ENCODE data around the gene NPB.

The NPB gene

DNA sequence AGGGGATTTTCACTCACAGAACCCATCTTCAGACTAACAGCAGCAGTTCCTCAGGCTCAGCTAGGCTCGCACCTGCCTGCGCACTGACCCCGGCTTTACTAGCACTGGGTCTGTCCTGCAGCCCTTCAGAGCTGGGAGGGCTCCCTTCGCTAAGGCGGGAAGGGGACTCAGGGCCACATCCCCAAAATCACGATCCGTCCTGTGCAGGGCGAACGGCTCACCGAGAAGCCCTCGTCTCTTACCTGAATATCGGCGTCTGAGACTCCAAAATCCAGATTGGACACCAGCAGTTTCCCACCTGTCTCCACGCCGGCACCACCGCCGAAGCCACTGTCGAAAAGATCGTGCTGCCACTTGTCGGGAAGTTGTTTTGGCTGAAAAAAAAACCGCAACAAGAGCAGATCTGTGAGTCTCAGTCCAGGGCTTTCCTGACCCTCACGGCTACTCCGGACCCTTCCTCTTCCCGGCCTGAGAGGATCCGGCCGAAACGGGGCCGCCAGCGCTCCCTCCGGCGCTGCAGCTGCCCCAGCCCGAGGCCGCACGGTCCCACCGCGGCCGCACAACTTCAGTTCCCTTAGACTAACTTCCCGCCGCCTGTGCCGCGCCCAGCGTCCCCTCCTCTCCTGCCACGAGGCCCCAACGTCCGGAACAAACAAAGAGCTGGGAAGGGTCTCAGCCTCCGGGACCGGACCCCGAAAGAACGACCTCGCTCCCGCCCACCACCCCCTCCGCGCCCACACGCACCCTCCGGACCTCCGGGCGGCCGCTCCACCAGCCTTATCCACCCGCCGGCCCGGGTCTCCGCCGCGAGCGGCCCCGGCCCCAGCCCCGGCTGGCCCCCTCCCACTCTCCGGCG lies 11.4 kb upstream of the NPB start:
- FAIRE-seq, result no peak
- TF ChIP-seq POLR2A (IDR thresholded peaks at IDR 0.05; ENCODE audit: low read depth, low read length) (no peak), TAF1 (IDR thresholded peaks at IDR 0.05; ENCODE audit: borderline replicate concordance, low read depth, low read length) (no peak)
- DNase-seq (ENCODE audit: insufficient read length), result no peak

- FAIRE-seq, result no peak
- no peak for DNase-seq (ENCODE audit: insufficient read length)
- TF ChIP-seq POLR2A (IDR thresholded peaks at IDR 0.05; ENCODE audit: low read depth, low read length), result no peak
- no peak; the same call in 1 of the 2 replicates for TF ChIP-seq TAF1 (IDR thresholded peaks at IDR 0.05; ENCODE audit: borderline replicate concordance, low read depth, low read length)
- TF ChIP-seq POLR2AphosphoS5 (IDR thresholded peaks at IDR 0.05; ENCODE audit: low read depth, low read length), result no peak
These were observed 10.8 kb upstream of the NPB start for GRCh38 chr17:81891303-81891552.

DNA sequence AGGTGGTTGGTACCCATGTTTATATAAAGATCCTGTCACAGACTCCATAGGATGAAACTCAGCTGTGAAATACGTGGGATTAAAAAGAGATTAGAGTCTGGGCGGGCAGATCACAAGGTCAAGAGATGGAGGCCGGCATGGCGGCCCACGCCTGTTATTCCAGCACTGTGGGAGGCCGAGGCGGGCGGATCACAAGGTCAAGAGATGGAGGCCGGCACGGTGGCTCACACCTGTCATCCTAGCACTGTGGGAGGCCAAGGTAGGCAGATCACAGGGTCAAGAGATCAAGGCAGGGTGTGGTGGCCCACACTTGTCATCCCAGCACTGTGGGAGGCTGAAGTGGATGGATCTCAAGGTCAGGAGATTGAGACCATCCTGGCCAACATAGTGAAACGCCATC lies 6.6 kb upstream of the NPB start:
- DNase-seq (ENCODE audit: insufficient read length) (no peak), FAIRE-seq (no peak)
- TF ChIP-seq TAF1 (IDR thresholded peaks at IDR 0.05; ENCODE audit: borderline replicate concordance, low read depth, low read length) (no peak), POLR2AphosphoS5 (IDR thresholded peaks at IDR 0.05; ENCODE audit: low read depth, low read length) (no peak), POLR2A (IDR thresholded peaks at IDR 0.05; ENCODE audit: low read depth, low read length) (no peak)

- DNase-seq (ENCODE audit: insufficient read length) (no peak), FAIRE-seq (no peak)
- TF ChIP-seq POLR2AphosphoS5 (IDR thresholded peaks at IDR 0.05; ENCODE audit: low read depth, low read length) (no peak), POLR2A (IDR thresholded peaks at IDR 0.05; ENCODE audit: low read depth, low read length) (no peak), TAF1 (IDR thresholded peaks at IDR 0.05; ENCODE audit: borderline replicate concordance, low read depth, low read length) (no peak)
These were observed 3.8 kb upstream of the NPB start for GRCh38 chr17:81898029-81898866.

DNA sequence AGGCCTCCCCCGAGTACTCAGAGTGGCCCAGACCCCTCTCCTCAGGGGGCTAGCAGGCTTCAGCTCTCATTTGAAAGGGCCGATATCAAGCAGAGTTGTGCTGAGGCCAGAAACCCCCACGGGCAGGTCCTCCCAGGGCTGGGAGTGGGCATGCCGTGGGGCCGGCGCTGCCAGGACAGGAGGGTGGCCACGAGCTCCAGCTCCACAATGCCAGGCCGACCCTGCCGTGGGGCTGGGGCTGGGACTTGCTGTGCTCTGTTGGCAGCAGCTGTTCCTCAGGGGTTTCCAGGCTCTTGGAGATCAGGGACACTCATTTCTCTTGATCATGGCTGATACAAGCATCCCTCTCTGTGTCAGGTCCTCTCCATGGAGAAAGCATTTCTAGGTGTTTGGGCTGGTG lies 3.2 kb upstream of the NPB start:
- no peak for DNase-seq (ENCODE audit: insufficient read length)
- TF ChIP-seq TAF1 (IDR thresholded peaks at IDR 0.05; ENCODE audit: borderline replicate concordance, low read depth, low read length) (no peak), POLR2A (IDR thresholded peaks at IDR 0.05; ENCODE audit: low read depth, low read length) (no peak), POLR2AphosphoS5 (IDR thresholded peaks at IDR 0.05; ENCODE audit: low read depth, low read length) (no peak)
- no peak for FAIRE-seq

DNA sequence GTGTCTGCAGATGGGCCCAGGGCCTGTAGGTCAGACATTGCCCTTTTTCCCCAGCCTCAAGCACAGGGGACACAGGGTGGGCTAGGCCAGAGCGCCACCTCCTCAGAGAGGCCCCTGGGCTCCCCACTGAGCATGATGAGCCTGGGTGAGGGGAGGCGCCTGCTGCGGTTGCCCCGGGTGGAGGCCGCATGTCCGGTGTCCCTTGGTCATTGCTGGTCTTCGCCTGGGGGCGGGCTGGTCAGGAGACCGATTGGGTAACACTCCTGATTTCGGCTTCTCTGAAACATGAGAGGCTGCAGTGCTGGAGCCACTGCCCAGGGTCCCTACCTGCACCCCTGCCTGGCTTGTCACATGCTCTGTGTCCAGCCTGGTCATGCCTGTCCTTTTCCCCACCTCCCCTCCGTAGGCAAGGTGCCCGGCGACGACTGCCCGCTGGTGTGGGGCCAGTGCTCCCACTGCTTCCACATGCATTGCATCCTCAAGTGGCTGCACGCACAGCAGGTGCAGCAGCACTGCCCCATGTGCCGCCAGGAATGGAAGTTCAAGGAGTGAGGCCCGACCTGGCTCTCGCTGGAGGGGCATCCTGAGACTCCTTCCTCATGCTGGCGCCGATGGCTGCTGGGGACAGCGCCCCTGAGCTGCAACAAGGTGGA lies 2.4 kb upstream of the NPB start:
- FAIRE-seq, result no peak
- TF ChIP-seq POLR2A (IDR thresholded peaks at IDR 0.05; ENCODE audit: low read depth, low read length) (no peak), POLR2AphosphoS5 (IDR thresholded peaks at IDR 0.05; ENCODE audit: low read depth, low read length) (no peak), TAF1 (IDR thresholded peaks at IDR 0.05; ENCODE audit: borderline replicate concordance, low read depth, low read length) (no peak)
- DNase-seq (ENCODE audit: insufficient read length), result no peak

- no peak for FAIRE-seq
- DNase-seq (ENCODE audit: insufficient read length), result no peak
- no peak for TF ChIP-seq TAF1 (IDR thresholded peaks at IDR 0.05; ENCODE audit: borderline replicate concordance, low read depth, low read length)
- no peak for TF ChIP-seq POLR2A (IDR thresholded peaks at IDR 0.05; ENCODE audit: low read depth, low read length)
- no peak for TF ChIP-seq POLR2AphosphoS5 (IDR thresholded peaks at IDR 0.05; ENCODE audit: low read depth, low read length)
These were observed 1.7 kb upstream of the NPB start for GRCh38 chr17:81900181-81900820.

- DNase-seq (ENCODE audit: insufficient read length) (no peak), FAIRE-seq (no peak)
- TF ChIP-seq POLR2A (IDR thresholded peaks at IDR 0.05; ENCODE audit: low read depth, low read length), result no peak; the same call in 1 of the 2 replicates
- TF ChIP-seq POLR2AphosphoS5 (IDR thresholded peaks at IDR 0.05; ENCODE audit: low read depth, low read length), result no peak
- no peak for TF ChIP-seq TAF1 (IDR thresholded peaks at IDR 0.05; ENCODE audit: borderline replicate concordance, low read depth, low read length)
These were observed 643 bp upstream of the NPB start for GRCh38 chr17:81901167-81902022.

DNA sequence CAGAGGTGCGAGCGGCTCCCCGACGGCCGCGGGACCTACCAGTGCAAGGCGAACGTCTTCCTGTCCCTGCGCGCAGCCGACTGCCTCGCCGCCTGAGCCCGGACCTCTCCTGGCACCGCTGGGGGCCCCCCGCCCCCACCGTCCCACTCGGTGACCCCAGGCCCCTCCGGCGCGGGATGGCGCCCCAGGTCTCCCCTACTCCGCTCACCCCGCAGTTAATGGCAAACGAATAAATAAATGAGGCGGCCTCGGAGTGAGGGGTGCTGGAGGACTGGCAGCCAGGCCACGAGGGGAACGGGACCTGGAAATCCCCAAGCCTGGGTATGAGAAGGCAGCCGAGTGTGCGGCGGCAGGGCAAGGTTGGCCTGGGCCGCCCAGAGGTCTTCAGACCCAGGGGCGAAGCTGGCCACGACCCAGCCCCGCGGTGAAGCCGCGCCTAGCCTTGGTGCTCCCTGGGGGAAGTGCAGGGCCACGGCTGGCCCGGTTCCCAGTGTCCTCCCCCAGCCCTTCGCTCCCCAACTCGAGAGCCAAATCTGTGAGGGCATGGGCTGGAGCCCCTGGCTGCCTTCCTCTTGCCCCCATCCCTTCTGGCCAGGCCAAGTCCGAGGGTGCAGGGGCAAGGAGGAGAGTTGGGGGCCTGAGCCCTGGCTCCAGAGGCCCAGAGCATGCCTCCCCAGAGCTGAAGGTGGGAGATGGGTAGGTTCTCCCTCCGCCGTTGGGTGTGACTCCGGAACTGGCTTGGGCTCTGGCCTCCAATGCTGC lies 796 bp downstream of the NPB start:
- DNase-seq (ENCODE audit: insufficient read length), result no peak
- FAIRE-seq, result peak; percentile 14
- TF ChIP-seq POLR2A (IDR thresholded peaks at IDR 0.05; ENCODE audit: low read depth, low read length) (no peak), TAF1 (IDR thresholded peaks at IDR 0.05; ENCODE audit: borderline replicate concordance, low read depth, low read length) (no peak), POLR2AphosphoS5 (IDR thresholded peaks at IDR 0.05; ENCODE audit: low read depth, low read length) (no peak)

DNA sequence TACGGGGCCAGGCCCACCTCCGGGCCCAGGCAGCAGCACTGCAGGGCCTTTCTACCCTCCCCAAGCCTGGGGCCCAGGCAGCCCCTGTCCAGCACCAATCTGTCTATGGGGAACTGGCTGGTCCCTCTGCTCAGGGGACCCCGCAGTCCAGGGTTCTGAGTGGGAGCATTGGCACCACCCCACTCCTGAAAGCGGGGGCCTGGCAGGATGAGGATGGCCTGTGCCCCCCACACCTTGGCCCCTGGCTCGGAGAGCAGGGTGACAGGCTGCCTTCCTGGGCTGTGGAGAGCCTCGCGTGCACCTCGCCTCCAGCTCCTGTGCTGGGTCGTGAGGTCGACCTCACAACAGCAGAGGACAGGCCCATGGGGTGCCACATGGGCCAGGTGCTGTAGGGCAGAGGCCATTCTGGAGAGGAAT lies 1.4 kb downstream of the NPB start:
- FAIRE-seq (no peak), DNase-seq (ENCODE audit: insufficient read length) (no peak)
- TF ChIP-seq POLR2AphosphoS5 (IDR thresholded peaks at IDR 0.05; ENCODE audit: low read depth, low read length) (no peak), TAF1 (IDR thresholded peaks at IDR 0.05; ENCODE audit: borderline replicate concordance, low read depth, low read length) (no peak), POLR2A (IDR thresholded peaks at IDR 0.05; ENCODE audit: low read depth, low read length) (no peak)
